Neural crest cell (in vitro differentiated cells): Measurements from ENCODE around the gene LMNTD1. TPM values are rescaled to one million over a fixed set of nuclear protein-coding genes. Genes with fewer than 3 reads are reported as not detected.
"Not testable (repeated sequence)": the region's sequence is repeated elsewhere in the genome, so short reads cannot be mapped to it uniquely, and the experiment has no call there.

Experiments
- DNase-seq: peaks from one replicate; pipeline ENCODE4 v3.0.0; 2021; ENCODE audit warnings: low read depth, mixed read lengths, low spot score
- H3K27ac Mint-ChIP-seq: one replicate; pipeline ENCODE4 v1.8.0; 2021; ENCODE audit warnings: mild to moderate bottlenecking, mixed read lengths; ENCODE audit not compliant: unreplicated experiment
- H3K27me3 Mint-ChIP-seq: 2 replicates; pipeline ENCODE4 v1.8.0; 2021; ENCODE audit warnings: low read depth, mild to moderate bottlenecking, mixed read lengths
- H3K36me3 Mint-ChIP-seq: 2 replicates; pipeline ENCODE4 v1.8.0; 2021; ENCODE audit warnings: low read depth, mild to moderate bottlenecking, mixed read lengths
- H3K4me1 Mint-ChIP-seq: 2 replicates; pipeline ENCODE4 v1.8.0; 2021; ENCODE audit warnings: mixed read lengths
- H3K4me3 Mint-ChIP-seq: one replicate; pipeline ENCODE4 v1.8.0; 2021; ENCODE audit warnings: mild to moderate bottlenecking, mixed read lengths
- H3K9me3 Mint-ChIP-seq: 2 replicates; pipeline ENCODE4 v1.8.0; 2021; ENCODE audit warnings: mixed read lengths
- long read RNA-seq: library from polyadenylated mRNA; unstranded; transcript quantifications from one replicate; pipeline ENCODE4 v2.0.0, GENCODE V29; 2020
- total RNA-seq: library from RNA; stranded (reverse); gene quantifications from 2 replicates; pipeline ENCODE4 v1.2.1, GENCODE V29; 2021
- TF ChIP-seq, protein P1 (sequence below): fragments of 200-600 bp; sonication (generic); conservative IDR thresholded peaks from 2 replicates; pipeline ENCODE4 v1.5.0; 2021; ENCODE audit warnings: antibody characterized with exemption, mild to moderate bottlenecking

The LMNTD1 gene
- not detected in 2 replicates for total RNA-seq
- long read RNA-seq = 0 reads

GRCh38 chr12:25553098-25553497 is at the start of gene LMNTD1:
Gene LMNTD1 (minus strand): TSS chr12:25553283. CDS start chr12:25552959, 324 bp downstream.
- TF ChIP-seq, protein P1, sequence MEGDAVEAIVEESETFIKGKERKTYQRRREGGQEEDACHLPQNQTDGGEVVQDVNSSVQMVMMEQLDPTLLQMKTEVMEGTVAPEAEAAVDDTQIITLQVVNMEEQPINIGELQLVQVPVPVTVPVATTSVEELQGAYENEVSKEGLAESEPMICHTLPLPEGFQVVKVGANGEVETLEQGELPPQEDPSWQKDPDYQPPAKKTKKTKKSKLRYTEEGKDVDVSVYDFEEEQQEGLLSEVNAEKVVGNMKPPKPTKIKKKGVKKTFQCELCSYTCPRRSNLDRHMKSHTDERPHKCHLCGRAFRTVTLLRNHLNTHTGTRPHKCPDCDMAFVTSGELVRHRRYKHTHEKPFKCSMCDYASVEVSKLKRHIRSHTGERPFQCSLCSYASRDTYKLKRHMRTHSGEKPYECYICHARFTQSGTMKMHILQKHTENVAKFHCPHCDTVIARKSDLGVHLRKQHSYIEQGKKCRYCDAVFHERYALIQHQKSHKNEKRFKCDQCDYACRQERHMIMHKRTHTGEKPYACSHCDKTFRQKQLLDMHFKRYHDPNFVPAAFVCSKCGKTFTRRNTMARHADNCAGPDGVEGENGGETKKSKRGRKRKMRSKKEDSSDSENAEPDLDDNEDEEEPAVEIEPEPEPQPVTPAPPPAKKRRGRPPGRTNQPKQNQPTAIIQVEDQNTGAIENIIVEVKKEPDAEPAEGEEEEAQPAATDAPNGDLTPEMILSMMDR = no peak
- Mint-ChIP-seq H3K4me3 (no peak within 1 kb of the TSS), H3K4me1 (no peaks in the 10 kb centered on the region), H3K9me3 (no peaks in the 10 kb centered on the region), H3K27ac (no peak within 1 kb of the TSS), H3K36me3 (no peaks in the 10 kb centered on the region), H3K27me3 (no peaks in the 10 kb centered on the region)
- DNase-seq = no peak

GRCh38 chr12:25598956-25599355 is 45.9 kb upstream of the LMNTD1 start:
- no peaks in the 10 kb centered on the region for H3K27me3 Mint-ChIP-seq
- H3K4me3 Mint-ChIP-seq = no peak overlapping the region
- peaks cover 13% of the 10 kb centered on the region for H3K9me3 Mint-ChIP-seq
- no peaks in the 10 kb centered on the region for H3K4me1 Mint-ChIP-seq
- TF ChIP-seq, protein P1 = no peak
- peaks cover 6% of the 10 kb centered on the region for H3K36me3 Mint-ChIP-seq
- H3K27ac Mint-ChIP-seq = no peak overlapping the region
- DNase-seq = no peak

DNA sequence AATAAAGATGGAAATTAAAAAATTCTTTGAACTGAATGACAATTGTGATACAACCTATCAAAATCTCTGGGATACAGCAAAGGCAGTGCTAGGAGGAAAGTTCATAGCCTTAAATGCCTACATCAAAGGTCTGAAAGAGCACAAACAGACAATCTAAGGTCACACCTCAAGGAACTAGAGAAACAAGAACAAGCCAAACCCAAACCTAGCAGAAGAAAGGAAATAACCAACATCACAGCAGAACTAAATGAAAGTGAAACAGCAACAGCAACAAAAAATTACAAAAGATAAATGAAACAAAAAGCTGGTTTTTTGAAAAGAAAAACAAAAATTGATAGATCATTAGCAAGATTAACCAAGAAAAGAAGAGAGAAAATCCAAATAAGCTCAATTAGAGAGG is 42.4 kb upstream of the LMNTD1 start:
- H3K9me3 Mint-ChIP-seq = peaks cover 13% of the 10 kb centered on the region
- not testable (repeated sequence) for H3K4me3 Mint-ChIP-seq, H3K36me3 Mint-ChIP-seq, H3K4me1 Mint-ChIP-seq, DNase-seq, H3K27ac Mint-ChIP-seq, H3K27me3 Mint-ChIP-seq

DNA sequence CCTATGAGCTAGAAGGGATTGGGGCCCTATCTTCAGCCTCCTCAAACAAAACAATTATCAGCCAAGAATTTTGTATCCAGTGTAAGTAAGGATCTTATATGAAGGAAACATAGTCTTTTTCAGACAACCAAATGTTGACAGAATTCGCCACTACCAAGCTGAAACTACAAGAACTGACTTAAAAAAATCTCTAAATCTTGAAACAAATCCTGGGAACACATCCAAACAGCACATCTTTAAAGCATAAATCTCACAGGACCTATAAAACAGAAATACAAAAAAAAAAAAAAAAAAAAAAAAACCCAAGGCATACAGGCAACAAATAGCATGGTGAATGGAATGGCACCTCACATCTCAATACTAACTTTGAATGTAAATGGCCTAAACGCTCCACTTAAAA is 41.3 kb upstream of the LMNTD1 start:
- Mint-ChIP-seq H3K27ac (no peak overlapping the region), H3K4me1 (no peaks in the 10 kb centered on the region), H3K27me3 (no peaks in the 10 kb centered on the region), H3K9me3 (peaks cover 10% of the 10 kb centered on the region), H3K4me3 (no peak overlapping the region), H3K36me3 (peaks cover 4% of the 10 kb centered on the region)
- DNase-seq = no peak
- TF ChIP-seq, protein P1 = no peak

DNA sequence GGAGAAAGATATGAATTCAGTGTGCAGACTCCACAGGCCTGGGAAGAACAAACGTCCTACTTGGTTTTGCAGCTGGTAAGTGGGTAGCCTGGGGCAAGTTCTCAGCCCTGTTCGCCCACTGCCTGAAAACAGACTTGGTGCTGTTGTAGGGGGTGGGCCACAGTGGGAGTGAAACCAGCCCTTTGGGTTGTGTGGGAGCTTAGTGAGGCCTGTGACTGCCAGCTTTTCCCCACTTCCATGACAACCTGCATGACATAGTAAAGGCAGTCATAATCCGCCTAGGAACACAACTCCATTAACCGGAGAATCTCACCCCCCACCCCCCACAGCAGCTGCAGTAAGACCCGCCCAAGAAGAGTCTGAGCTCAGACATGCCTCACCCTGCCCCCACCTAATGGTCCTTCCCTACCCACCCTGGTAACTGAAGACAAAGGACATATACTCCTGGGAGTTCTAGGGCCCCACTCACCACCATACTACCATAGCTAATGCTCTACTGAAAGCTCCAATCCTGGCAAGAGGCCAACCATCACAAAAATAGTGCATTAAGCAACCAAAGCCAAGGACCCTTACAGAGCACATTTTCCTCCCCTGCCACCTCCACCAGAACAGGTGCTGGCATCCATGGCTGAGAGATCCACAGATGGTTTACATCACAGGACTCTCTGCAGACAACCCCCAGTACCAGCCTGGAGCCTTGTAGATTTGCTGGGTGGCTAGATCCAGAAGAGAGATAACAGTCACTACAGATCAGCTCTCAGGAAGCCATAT is 39.8 kb upstream of the LMNTD1 start:
- H3K27me3 Mint-ChIP-seq = no peaks in the 10 kb centered on the region
- no peak overlapping the region for H3K27ac Mint-ChIP-seq
- TF ChIP-seq, protein P1 = no peak
- DNase-seq = no peak
- H3K4me3 Mint-ChIP-seq = no peak overlapping the region
- no peaks in the 10 kb centered on the region for H3K4me1 Mint-ChIP-seq
- H3K9me3 Mint-ChIP-seq = peaks cover 7% of the 10 kb centered on the region
- peaks cover 2% of the 10 kb centered on the region for H3K36me3 Mint-ChIP-seq

- H3K9me3 Mint-ChIP-seq = peaks cover 6% of the 10 kb centered on the region
- TF ChIP-seq, protein P1 = no peak
- no peaks in the 10 kb centered on the region for H3K4me1 Mint-ChIP-seq
- DNase-seq = no peak
- no peak overlapping the region for H3K27ac Mint-ChIP-seq
- peaks cover 2% of the 10 kb centered on the region for H3K36me3 Mint-ChIP-seq
- H3K4me3 Mint-ChIP-seq = no peak overlapping the region
- no peaks in the 10 kb centered on the region for H3K27me3 Mint-ChIP-seq
These were observed 38.1 kb upstream of the LMNTD1 start for GRCh38 chr12:25591144-25591543.
